SKM-1 treated with dmso at 0.1 percent for 144 hours (cell line): Measurements from ENCODE around the gene GRAMD2A.
"Not testable (repeated sequence)": the region's sequence is repeated elsewhere in the genome, so short reads cannot be mapped to it uniquely, and the experiment has no call there.

ENCODE experiments used
- DNase-seq: peaks from one replicate; lab custom pipeline; 2025; ENCODE audit not compliant: unreplicated experiment; lab: John Stamatoyannopoulos, UW

Gene GRAMD2A

GRCh38 chr15:72189250-72189902, 8.2 kb downstream of the GRAMD2A start:
- DNase-seq: no peak

- no peak for DNase-seq
Measured at GRCh38 chr15:72184165-72184811, 13.3 kb downstream of the GRAMD2A start.

GRCh38 chr15:72183781-72184164, 13.8 kb downstream of the GRAMD2A start:
- no peak for DNase-seq

GRCh38 chr15:72182673-72183072, 14.9 kb downstream of the GRAMD2A start:
- no peak for DNase-seq

GRCh38 chr15:72182244-72182643, 15.3 kb downstream of the GRAMD2A start:
- DNase-seq: no peak

- DNase-seq: no peak
Measured at GRCh38 chr15:72180761-72181324, 16.7 kb downstream of the GRAMD2A start.

GRCh38 chr15:72179950-72180581, 17.5 kb downstream of the GRAMD2A start:
- no peak for DNase-seq

GRCh38 chr15:72178976-72179585, 18.5 kb downstream of the GRAMD2A start:
- no peak for DNase-seq

- DNase-seq: no peak
Measured at GRCh38 chr15:72176743-72177142, 20.8 kb downstream of the GRAMD2A start.

- no peak for DNase-seq
Measured at GRCh38 chr15:72176159-72176558, 21.4 kb downstream of the GRAMD2A start.

- DNase-seq: no peak
Measured at GRCh38 chr15:72175186-72176044, 22.2 kb downstream of the GRAMD2A start.

- DNase-seq: no peak
Measured at GRCh38 chr15:72174551-72175165, 22.9 kb downstream of the GRAMD2A start.

- no peak for DNase-seq
Measured at GRCh38 chr15:72173864-72174550, 23.6 kb downstream of the GRAMD2A start.

GRCh38 chr15:72173401-72173800, 24.2 kb downstream of the GRAMD2A start:
- no peak for DNase-seq

- no peak for DNase-seq
Measured at GRCh38 chr15:72172796-72173195, 24.8 kb downstream of the GRAMD2A start.

GRCh38 chr15:72171978-72172377, 25.6 kb downstream of the GRAMD2A start:
- not testable (repeated sequence) for DNase-seq

GRCh38 chr15:72170691-72171090, 26.9 kb downstream of the GRAMD2A start:
- no peak for DNase-seq

- no peak for DNase-seq
Measured at GRCh38 chr15:72169921-72170611, 27.5 kb downstream of the GRAMD2A start.
